Measurements from ENCODE around the gene TEX26.

TEX26 gene

DNA sequence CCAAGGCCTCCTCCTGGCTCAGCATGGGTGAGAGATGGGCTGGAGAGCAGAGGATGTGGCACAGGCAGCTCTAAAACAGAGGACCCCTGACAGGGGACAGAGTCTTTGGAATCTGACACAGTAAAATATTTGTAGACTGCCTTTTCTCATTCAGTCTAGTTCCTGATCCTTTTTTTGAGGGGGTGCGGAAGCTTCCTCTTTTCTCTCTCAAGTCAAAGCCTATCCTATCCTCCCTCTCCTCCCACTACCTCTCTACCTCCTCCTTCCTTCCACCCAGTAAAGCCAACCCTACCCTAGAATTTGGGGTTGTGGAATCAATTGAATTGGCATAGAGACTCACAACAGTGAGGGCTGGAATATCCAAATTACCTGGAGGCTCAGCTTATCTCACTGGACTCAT, 82.0 kb downstream of the TEX26 start:
- no peak for DNase-seq (ENCODE audit: low spot score)
- in situ Hi-C loops (cut with MboI; ENCODE audit: low pct_unique_long_range_greater_than_20kb, low sequenced_read_pairs, unreplicated experiment) = no loop called here
- TF ChIP-seq, protein P1, sequence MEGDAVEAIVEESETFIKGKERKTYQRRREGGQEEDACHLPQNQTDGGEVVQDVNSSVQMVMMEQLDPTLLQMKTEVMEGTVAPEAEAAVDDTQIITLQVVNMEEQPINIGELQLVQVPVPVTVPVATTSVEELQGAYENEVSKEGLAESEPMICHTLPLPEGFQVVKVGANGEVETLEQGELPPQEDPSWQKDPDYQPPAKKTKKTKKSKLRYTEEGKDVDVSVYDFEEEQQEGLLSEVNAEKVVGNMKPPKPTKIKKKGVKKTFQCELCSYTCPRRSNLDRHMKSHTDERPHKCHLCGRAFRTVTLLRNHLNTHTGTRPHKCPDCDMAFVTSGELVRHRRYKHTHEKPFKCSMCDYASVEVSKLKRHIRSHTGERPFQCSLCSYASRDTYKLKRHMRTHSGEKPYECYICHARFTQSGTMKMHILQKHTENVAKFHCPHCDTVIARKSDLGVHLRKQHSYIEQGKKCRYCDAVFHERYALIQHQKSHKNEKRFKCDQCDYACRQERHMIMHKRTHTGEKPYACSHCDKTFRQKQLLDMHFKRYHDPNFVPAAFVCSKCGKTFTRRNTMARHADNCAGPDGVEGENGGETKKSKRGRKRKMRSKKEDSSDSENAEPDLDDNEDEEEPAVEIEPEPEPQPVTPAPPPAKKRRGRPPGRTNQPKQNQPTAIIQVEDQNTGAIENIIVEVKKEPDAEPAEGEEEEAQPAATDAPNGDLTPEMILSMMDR (IDR thresholded peaks at IDR 0.05; ENCODE audit: extremely low read depth, insufficient read depth, missing control alignments) = no peak

DNA sequence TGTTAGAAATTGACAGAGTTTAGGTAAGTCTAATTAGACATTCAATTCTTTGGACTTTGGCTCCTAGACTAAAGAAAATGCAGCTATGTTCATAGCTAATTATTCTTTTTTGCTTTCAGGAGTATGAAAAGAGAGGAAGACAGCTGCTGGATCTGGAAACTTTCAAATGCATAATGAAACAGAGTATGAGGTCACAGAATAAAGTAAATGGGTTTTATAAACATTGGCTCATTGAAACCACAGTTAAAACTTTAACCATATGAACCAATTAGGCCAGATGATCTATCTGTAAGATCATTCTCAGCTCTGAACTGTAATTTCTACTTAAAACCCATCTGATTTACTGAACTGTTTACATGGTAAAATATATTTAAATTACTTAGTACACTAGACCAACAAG, 82.7 kb downstream of the TEX26 start:
- in situ Hi-C loops (cut with MboI; ENCODE audit: low pct_unique_long_range_greater_than_20kb, low sequenced_read_pairs, unreplicated experiment) = no loop called here
- no peak for DNase-seq (ENCODE audit: low spot score)
- TF ChIP-seq, protein P1 (IDR thresholded peaks at IDR 0.05; ENCODE audit: extremely low read depth, insufficient read depth, missing control alignments) = no peak

DNA sequence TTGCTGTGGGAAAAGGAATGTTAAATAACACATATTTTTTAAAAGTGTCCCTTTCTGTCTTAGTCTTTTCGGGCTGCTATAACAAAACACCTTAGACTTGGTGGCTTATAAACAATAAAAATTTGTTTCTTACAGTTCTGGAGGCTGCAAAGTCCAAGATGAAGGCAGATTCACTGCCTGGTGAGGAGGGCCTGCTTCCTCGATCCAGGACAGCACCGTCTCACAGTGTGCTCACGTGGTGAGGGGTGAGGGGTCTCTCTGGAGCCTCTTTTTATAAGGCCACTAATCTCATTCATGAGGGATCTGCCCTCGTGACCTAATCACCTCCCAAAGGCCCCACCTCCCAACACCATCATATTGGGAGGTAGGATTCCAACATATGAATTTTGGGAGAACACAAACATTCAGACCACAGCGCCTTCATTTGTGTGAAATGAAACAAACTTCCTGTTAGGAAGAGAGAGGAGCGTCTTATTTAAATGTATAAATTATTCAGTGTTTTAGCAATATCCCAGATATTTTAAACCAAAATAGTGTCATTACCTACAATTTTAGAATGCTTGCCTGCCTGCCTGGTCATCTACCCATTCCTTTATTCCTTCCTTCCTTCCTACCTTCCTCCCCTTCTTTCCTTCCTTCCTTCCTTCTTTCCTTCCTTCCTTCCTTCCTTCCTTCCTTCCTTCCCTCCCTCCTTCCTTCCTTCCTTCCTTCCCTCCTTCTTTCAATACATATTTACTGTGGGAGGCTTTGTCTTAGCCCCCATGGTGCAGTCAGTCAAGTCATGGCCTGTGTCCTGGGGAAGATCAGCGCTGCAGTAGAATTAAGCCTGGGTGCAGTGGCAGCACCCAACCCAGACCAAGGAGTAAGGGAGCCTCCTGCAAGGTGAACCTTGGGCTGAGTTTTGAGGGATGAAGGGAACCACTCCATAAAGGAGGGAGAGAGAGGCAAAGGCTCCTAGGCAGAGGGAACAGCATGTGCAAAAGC, 84.2 kb downstream of the TEX26 start:
- in situ Hi-C loops (cut with MboI; ENCODE audit: low pct_unique_long_range_greater_than_20kb, low sequenced_read_pairs, unreplicated experiment) = no loop called here
- TF ChIP-seq, protein P1 (IDR thresholded peaks at IDR 0.05; ENCODE audit: extremely low read depth, insufficient read depth, missing control alignments) = no peak
- DNase-seq (ENCODE audit: low spot score) = no peak

DNA sequence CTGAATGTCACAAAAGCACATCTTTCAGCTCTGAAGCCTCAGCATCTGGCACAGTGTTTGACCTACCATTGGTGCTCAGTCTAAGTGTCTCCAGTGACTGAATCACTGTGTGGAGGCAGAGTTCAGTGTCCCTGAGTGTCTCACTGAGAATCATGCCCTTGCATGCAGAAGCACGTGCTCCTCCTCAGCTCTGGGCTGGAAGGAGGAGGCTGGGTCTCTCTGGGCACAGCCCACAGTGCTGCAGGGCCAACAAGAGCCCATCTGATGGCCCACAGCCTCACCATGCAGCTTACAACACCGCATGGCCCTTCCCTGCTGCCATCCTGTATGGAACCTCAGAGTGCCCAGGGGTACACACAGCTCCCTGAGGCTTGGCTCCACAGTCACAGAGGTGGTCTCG, 86.1 kb downstream of the TEX26 start:
- in situ Hi-C loops (cut with MboI; ENCODE audit: low pct_unique_long_range_greater_than_20kb, low sequenced_read_pairs, unreplicated experiment) = no loop called here
- TF ChIP-seq, protein P1 (IDR thresholded peaks at IDR 0.05; ENCODE audit: extremely low read depth, insufficient read depth, missing control alignments) = no peak
- DNase-seq (ENCODE audit: low spot score) = no peak

DNA sequence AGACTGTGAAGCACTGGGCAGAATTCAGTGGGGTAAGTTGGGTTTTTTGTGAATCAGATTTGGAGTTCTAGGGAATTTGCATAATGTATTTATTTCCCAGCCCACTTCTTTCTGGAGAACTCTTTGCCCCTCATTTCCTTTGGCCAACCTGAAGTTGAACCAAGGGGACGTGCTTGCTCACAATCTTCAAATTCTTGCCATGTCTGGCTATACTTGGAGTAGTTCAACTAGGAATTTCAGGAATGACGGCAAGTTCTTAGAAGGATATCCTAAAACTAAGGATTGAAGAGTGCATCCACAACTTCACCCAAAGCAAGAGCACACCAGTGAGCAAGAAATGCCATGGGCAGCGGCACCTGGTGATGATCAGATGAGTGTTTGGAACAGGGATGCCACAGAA, 88.5 kb downstream of the TEX26 start:
- DNase-seq (ENCODE audit: low spot score) = no peak
- TF ChIP-seq, protein P1 (IDR thresholded peaks at IDR 0.05; ENCODE audit: extremely low read depth, insufficient read depth, missing control alignments) = no peak
- in situ Hi-C loops (cut with MboI; ENCODE audit: low pct_unique_long_range_greater_than_20kb, low sequenced_read_pairs, unreplicated experiment) = no loop called here

DNA sequence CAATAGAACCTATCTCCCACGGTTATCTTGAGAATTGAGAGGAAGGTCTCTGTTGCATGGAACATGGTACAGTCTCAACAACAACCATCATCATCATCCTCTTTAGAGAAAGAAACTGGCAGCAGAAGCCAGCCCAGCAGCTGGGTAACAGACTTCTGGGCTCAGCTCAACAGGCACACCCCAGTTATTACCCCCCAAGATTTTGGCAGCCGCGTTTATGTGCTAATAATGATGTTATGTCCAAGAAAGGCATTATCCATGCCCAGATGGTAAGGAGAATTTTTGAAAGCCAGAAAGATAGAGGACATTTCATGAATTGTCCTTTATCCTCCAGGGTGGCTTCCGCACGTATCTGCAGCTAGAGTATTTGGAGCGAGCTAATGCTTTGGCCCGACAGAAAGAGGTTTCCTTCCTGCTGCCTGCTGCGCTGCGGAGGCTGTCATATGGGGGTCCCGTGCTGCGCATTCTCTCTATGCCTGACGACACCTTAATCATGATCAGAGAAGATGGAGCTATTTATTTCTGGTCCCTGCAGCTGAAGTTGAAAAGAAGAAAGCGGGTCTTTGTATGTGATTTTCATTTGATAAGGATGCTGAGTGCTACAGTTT, 89.9 kb downstream of the TEX26 start:
- in situ Hi-C loops (cut with MboI; ENCODE audit: low pct_unique_long_range_greater_than_20kb, low sequenced_read_pairs, unreplicated experiment) = no loop called here
- no peak for DNase-seq (ENCODE audit: low spot score)

More for the DNA sequence above, 89.9 kb downstream of the TEX26 start:
- TF ChIP-seq, protein P1 (IDR thresholded peaks at IDR 0.05; ENCODE audit: extremely low read depth, insufficient read depth, missing control alignments) = no peak

Data from GM13977 (cell line).